CD14-positive monocyte (primary cell): ENCODE measurements around the gene RAB25. TPM values are rescaled to one million over a fixed set of nuclear protein-coding genes. Genes with fewer than 3 reads are reported as not detected.

Source experiments
- DNase-seq, 3 donors: peaks; one replicate each; pipeline ENCODE4 v3.0.0-alpha.2; 2011 to 2022
- H2AFZ ChIP-seq: 2 replicates; pipeline ENCODE4 v1.6.0; 2012; ENCODE audit warnings: mild to moderate bottlenecking, low read depth, low read length, inconsistent platforms; ENCODE audit not compliant: insufficient read depth, poor library complexity, severe bottlenecking
- H3K27ac ChIP-seq, 2 donors: 1 replicate in 1 of 2; 2 replicates in 1 of 2; pipeline ENCODE4 v1.5.1; 2012 to 2013; ENCODE audit warnings: low read length in 2 of 2, control low read depth in 1 of 2, inconsistent platforms in 1 of 2, low read depth in 1 of 2, mild to moderate bottlenecking in 1 of 2
- H3K27me3 ChIP-seq, 2 donors: one replicate each; pipeline versions ENCODE4 v1.6.0 to v1.6.1; 2011 to 2013; ENCODE audit warnings: low read length in 2 of 2; ENCODE audit not compliant: control insufficient read depth in 2 of 2, insufficient read depth in 2 of 2
- H3K36me3 ChIP-seq, 2 donors: replicated peaks in 1 of 2; 1 replicate in 1 of 2; 2 replicates in 1 of 2; pipeline versions ENCODE4 v1.5.1 to v1.6.1; 2012 to 2013; ENCODE audit warnings: low read length in 2 of 2, control low read depth in 1 of 2, inconsistent platforms in 1 of 2, mild to moderate bottlenecking in 1 of 2; ENCODE audit not compliant: insufficient read depth in 2 of 2, control insufficient read depth in 1 of 2
- H3K4me1 ChIP-seq, 2 donors: 1 replicate in 1 of 2; 2 replicates in 1 of 2; pipeline versions ENCODE4 v1.5.1 to v1.6.1; 2012 to 2013; ENCODE audit warnings: low read length in 2 of 2, control low read depth in 1 of 2, inconsistent platforms in 1 of 2, mild to moderate bottlenecking in 1 of 2, moderate library complexity in 1 of 2; ENCODE audit not compliant: insufficient read depth in 2 of 2, control insufficient read depth in 1 of 2
- H3K4me2 ChIP-seq: replicated peaks from 2 replicates; pipeline ENCODE3; 2012; ENCODE audit warnings: low read length, moderate library complexity, mild to moderate bottlenecking; ENCODE audit not compliant: poor library complexity, severe bottlenecking; ENCODE audit errors: extremely low read depth
- H3K4me3 ChIP-seq, 3 experiments: fragments of 200-600 bp in 1 of 3; sonication (generic) in 1 of 3; replicated peaks in 1 of 3; 1 replicate in 2 of 3; 2 replicates in 1 of 3; pipeline ENCODE4 v1.5.1; 2011 to 2013; ENCODE audit warnings: low read length in 3 of 3, mild to moderate bottlenecking in 3 of 3, control low read depth in 2 of 3, low read depth in 2 of 3, inconsistent platforms in 1 of 3, moderate library complexity in 1 of 3
- H3K79me2 ChIP-seq: 2 replicates; pipeline ENCODE4 v1.6.0; 2012; ENCODE audit warnings: mild to moderate bottlenecking, control low read depth, inconsistent platforms, low read length, moderate library complexity; ENCODE audit not compliant: insufficient read depth
- H3K9ac ChIP-seq: 2 replicates; pipeline ENCODE4 v1.6.0; 2017; ENCODE audit warnings: low read length, mild to moderate bottlenecking; ENCODE audit not compliant: insufficient read depth, poor library complexity, severe bottlenecking
- H3K9me3 ChIP-seq, 2 donors: replicated peaks in 1 of 2; 1 replicate in 1 of 2; 2 replicates in 1 of 2; pipeline versions ENCODE4 v1.5.1 to v1.6.1; 2012 to 2013; ENCODE audit warnings: low read length in 2 of 2, control low read depth in 1 of 2; ENCODE audit not compliant: control insufficient read depth in 1 of 2, insufficient read depth in 1 of 2
- H4K20me1 ChIP-seq: 2 replicates; pipeline ENCODE4 v1.6.0; 2012; ENCODE audit warnings: mild to moderate bottlenecking, low read length, control low read depth, moderate library complexity; ENCODE audit not compliant: insufficient read depth
- H3K27ac Mint-ChIP-seq, 7 donors: one replicate each; pipeline ENCODE4 v1.8.0; 2020; ENCODE audit warnings: mild to moderate bottlenecking in 7 of 7, mixed read lengths in 7 of 7, moderate library complexity in 6 of 7, inconsistent platforms in 2 of 7
- H3K27me3 Mint-ChIP-seq, 3 donors: one replicate each; pipeline ENCODE4 v1.8.0; 2021 to 2022; ENCODE audit warnings: low read depth in 3 of 3, mild to moderate bottlenecking in 3 of 3, mixed read lengths in 3 of 3, moderate library complexity in 3 of 3, inconsistent platforms in 1 of 3
- H3K36me3 Mint-ChIP-seq, 2 donors: one replicate each; pipeline ENCODE4 v1.8.0; 2020; ENCODE audit warnings: mixed read lengths in 2 of 2, inconsistent platforms in 1 of 2, mild to moderate bottlenecking in 1 of 2
- H3K4me1 Mint-ChIP-seq: one replicate; pipeline ENCODE4 v1.8.0; 2020; ENCODE audit warnings: mild to moderate bottlenecking, mixed read lengths
- H3K4me3 Mint-ChIP-seq, 2 donors: one replicate each; pipeline ENCODE4 v1.8.0; 2020; ENCODE audit warnings: mild to moderate bottlenecking in 2 of 2, mixed read lengths in 2 of 2, moderate library complexity in 1 of 2
- H3K9me3 Mint-ChIP-seq, 7 donors: one replicate each; pipeline ENCODE4 v1.8.0; 2020 to 2022; ENCODE audit warnings: mixed read lengths in 7 of 7, mild to moderate bottlenecking in 6 of 7, moderate library complexity in 6 of 7, inconsistent platforms in 2 of 7
- WGBS: methylation state at CpG from one replicate; pipeline ENCODE4 v1.1.5; 2013; ENCODE audit warnings: missing lambda C conversion rate; ENCODE audit not compliant: insufficient coverage; 5-methylcytosine and 5-hydroxymethylcytosine counted together
- intact Hi-C, 2 donors: fragments of 100-400 bp; cut with micrococcal nuclease; formaldehyde crosslinking; loops; one replicate each; pipeline versions ENCODE4 v1.15.0 to v1.15.1; 2023
- polyA plus RNA-seq, 3 donors: library from polyadenylated mRNA; depleted of rRNA in 1 of 3; unstranded in 2 of 3; stranded (reverse) in 1 of 3; fragments of 300-500 nt in 2 of 3; fragments of >200 nt in 1 of 3; fragmentation: Illumina TruSeq in 2 of 3; gene quantifications; 1 replicate in 2 of 3; 2 replicates in 1 of 3; pipeline ENCODE4 v1.2.3, GENCODE V29; 2012 to 2021
- TF ChIP-seq, protein P1 (sequence below): fragments of 200-600 bp; IDR thresholded peaks from one replicate; pipeline ENCODE4 v1.8.0; 2022; ENCODE audit warnings: antibody characterized with exemption, mild to moderate bottlenecking

The RAB25 gene
- polyA plus RNA-seq, 3 donors = 0.23 TPM; not detected in 2

DNA sequence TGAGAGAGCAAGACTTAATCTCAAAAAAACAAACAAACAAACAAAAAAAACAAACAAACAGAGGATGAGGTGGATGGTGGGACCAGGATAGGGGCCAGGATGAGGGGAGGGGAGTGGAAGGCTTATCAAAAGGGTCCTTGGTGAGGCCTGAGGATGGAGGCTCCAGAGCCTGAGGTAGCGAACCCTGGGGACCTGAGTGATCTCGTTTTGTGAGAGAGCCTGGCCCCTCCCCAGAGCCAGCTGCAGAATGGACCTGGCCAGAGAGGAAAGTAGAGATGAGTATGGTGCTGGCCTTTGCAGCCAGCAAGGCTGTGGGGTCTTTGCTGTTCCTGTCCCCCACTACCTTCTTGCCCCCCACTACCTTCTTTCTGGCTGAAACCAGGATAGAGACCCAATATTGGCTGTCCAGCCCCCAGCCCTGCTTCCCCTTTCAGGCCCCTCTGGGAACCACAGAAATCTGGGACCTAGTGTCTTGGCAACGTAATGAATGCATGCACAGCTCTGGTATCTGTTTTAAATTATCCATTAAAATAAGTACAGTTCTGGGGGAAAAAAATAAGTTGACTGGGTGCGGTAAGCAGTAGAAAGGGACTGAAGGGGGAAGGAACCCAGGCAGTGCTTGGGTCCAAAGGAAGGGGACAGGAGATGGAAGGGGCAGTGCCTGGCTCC, 52.5 kb downstream of the RAB25 start:
- no peak for DNase-seq
- H3K4me1 ChIP-seq = peaks cover 23 to 28% of the 10 kb centered on the region in 2 donors
- no peak overlapping the region for H3K9ac ChIP-seq
- peaks cover 97 to 100% (median 98%) of the 10 kb centered on the region in 3 donors for H3K27me3 Mint-ChIP-seq
- H3K36me3 ChIP-seq = no peaks in the 10 kb centered on the region
- H2AFZ ChIP-seq = no peak overlapping the region
- peaks cover 25% of the 10 kb centered on the region for H4K20me1 ChIP-seq
- H3K9me3 ChIP-seq = peaks cover 0 to 24% of the 10 kb centered on the region in 2 donors
- no peak overlapping the region for H3K27ac ChIP-seq
- intact Hi-C loops = no loop called here
- peaks cover 28% of the 10 kb centered on the region for H3K4me1 Mint-ChIP-seq
- H3K79me2 ChIP-seq = no peaks in the 10 kb centered on the region
- TF ChIP-seq, protein P1, sequence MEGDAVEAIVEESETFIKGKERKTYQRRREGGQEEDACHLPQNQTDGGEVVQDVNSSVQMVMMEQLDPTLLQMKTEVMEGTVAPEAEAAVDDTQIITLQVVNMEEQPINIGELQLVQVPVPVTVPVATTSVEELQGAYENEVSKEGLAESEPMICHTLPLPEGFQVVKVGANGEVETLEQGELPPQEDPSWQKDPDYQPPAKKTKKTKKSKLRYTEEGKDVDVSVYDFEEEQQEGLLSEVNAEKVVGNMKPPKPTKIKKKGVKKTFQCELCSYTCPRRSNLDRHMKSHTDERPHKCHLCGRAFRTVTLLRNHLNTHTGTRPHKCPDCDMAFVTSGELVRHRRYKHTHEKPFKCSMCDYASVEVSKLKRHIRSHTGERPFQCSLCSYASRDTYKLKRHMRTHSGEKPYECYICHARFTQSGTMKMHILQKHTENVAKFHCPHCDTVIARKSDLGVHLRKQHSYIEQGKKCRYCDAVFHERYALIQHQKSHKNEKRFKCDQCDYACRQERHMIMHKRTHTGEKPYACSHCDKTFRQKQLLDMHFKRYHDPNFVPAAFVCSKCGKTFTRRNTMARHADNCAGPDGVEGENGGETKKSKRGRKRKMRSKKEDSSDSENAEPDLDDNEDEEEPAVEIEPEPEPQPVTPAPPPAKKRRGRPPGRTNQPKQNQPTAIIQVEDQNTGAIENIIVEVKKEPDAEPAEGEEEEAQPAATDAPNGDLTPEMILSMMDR = no peak
- peaks cover 8 to 20% of the 10 kb centered on the region in 2 donors for H3K36me3 Mint-ChIP-seq
- H3K4me3 ChIP-seq = no peak overlapping the region
- H3K9me3 Mint-ChIP-seq = peaks cover 0 to 37% (median 17%) of the 10 kb centered on the region in 7 donors
- 86% methylated on average over 3 of the region's 4 CpGs for WGBS
- peak overlapping the region; percentile 62 to 94 (median 89) for H3K27ac Mint-ChIP-seq
- H3K4me2 ChIP-seq = no peak overlapping the region
- H3K27me3 ChIP-seq = peaks cover 81 to 100% of the 10 kb centered on the region in 2 donors
- peak overlapping the region; percentile 72 to 95 for H3K4me3 Mint-ChIP-seq

DNA sequence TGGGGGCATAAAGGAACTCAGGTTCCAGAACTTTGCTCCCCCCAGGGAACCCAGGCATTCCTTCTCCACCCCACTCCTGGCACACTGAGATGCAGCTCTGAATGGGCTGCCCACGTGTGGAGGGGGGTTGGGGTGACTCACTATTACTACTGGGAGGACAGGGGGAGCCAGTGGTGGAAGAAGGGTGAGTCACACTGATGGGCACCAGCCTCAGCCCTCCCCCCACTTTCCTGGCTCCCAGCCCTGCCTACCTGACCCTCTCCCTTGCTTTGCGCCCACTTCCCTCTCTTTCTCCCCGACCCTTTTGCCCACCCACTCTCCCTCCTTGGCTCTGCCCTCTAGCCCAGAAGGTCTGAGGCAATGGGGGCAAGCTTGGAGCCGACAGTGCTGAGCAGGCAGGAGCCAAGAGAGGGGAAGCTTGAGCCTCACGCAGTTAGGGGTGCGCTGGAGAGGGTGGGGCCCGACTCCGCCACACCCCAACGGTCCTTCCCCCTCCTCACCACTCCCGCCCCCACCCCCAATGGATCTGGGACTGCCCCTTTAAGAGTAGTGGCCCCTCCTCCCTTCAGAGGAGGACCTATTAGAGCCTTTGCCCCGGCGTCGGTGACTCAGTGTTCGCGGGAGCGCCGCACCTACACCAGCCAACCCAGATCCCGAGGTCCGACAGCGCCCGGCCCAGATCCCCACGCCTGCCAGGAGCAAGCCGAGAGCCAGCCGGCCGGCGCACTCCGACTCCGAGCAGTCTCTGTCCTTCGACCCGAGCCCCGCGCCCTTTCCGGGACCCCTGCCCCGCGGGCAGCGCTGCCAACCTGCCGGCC, 53.4 kb downstream of the RAB25 start, which contains the start of gene LMNA:
Gene LMNA (plus strand): TSS at position 611 of the 818 bp plus-strand sequence. CDS start 208 bp downstream, outside the sequence.
- Histone ChIP-seq H3K27me3 (peaks cover 76 to 100% of the 10 kb centered on the region in 2 donors), H3K4me3 (peak within 1 kb of the TSS; percentile 60 to 78 (median 71)), H4K20me1 (peaks cover 30% of the 10 kb centered on the region), H3K79me2 (no peaks in the 10 kb centered on the region), H3K27ac (peak within 1 kb of the TSS in 1 of 2 donors; percentile 68), H3K9ac (peak within 1 kb of the TSS; percentile 78), H3K4me2 (peak within 1 kb of the TSS; percentile 61), H2AFZ (no peak within 1 kb of the TSS), H3K9me3 (peaks cover 0 to 25% of the 10 kb centered on the region in 2 donors), H3K36me3 (no peaks in the 10 kb centered on the region), H3K4me1 (peaks cover 24 to 30% of the 10 kb centered on the region in 2 donors)
- peaks cover 32% of the 10 kb centered on the region for H3K4me1 Mint-ChIP-seq
- TF ChIP-seq, protein P1 = no peak
- H3K4me3 Mint-ChIP-seq = peak within 1 kb of the TSS; percentile 89 to 95
- peaks cover 8 to 21% of the 10 kb centered on the region in 2 donors for H3K36me3 Mint-ChIP-seq
- intact Hi-C loops = loop anchor here in 1 of 2 donors (1.0 kb wide), 1 partner anchor 8 kb away; no protein-coding TSS in a partner anchor
- peak; percentile 89 to 98 (median 93) for DNase-seq
- WGBS = 0% methylated on average over 29 of the region's 37 CpGs
- peak within 1 kb of the TSS; percentile 64 to 94 (median 89) for H3K27ac Mint-ChIP-seq
- peaks cover 97 to 100% (median 98%) of the 10 kb centered on the region in 3 donors for H3K27me3 Mint-ChIP-seq
- H3K9me3 Mint-ChIP-seq = peaks cover 0 to 40% (median 17%) of the 10 kb centered on the region in 7 donors
